SK-N-SH (cell line): Measurements from ENCODE around the gene SEZ6L2. TPM values are rescaled to one million over a fixed set of nuclear protein-coding genes. Genes with fewer than 3 reads are reported as not detected.
A peak's percentile ranks its signal among the peaks of the same experiment; 100 is the strongest.

Source experiments
- CTCF ChIA-PET: fragments of 300-600, 350-600 bp; formaldehyde crosslinking; extraction: SDS; loops from one replicate; lab custom pipeline; 2021; lab: Yijun Ruan, JAX
- POLR2A ChIA-PET: fragments of 350-600 bp; sonication (Branson Sonifier 250); formaldehyde crosslinking; extraction: SDS; loops from one replicate; lab custom pipeline; 2020; ENCODE audit warnings: antibody characterized with exemption, inconsistent platforms; lab: Yijun Ruan, JAX
- DNase-seq: peaks from one replicate; pipeline ENCODE4 v3.0.0; 2012
- H2AFZ ChIP-seq: fragments of 200-600 bp; sonication (generic); 2 replicates; pipeline ENCODE4 v1.8.1; 2016; ENCODE audit warnings: antibody characterized with exemption, mild to moderate bottlenecking, low read depth
- H3F3A ChIP-seq: fragments of 200-600 bp; sonication (generic); replicated peaks from 2 replicates; pipeline ENCODE3; 2016; ENCODE audit warnings: antibody characterized with exemption, mild to moderate bottlenecking; ENCODE audit not compliant: insufficient read depth
- H3K27ac ChIP-seq, 2 experiments: fragments of 200-500 bp in 1 of 2; fragments of 200-600 bp in 1 of 2; sonication (Bioruptor generic) in 1 of 2; sonication (generic), shearing (Covaris generic) in 1 of 2; 2 replicates each; pipeline versions ENCODE4 v1.5.1 to v1.6.1; 2014 to 2016; ENCODE audit warnings: low read depth in 2 of 2, inconsistent platforms in 1 of 2, low read length in 1 of 2, mild to moderate bottlenecking in 1 of 2, mixed read lengths in 1 of 2
- H3K27me3 ChIP-seq: fragments of 200-600 bp; sonication (generic), shearing (Covaris generic); 2 replicates; pipeline ENCODE4 v1.6.1; 2016; ENCODE audit warnings: mixed run types; ENCODE audit not compliant: insufficient read depth
- H3K36me3 ChIP-seq, 2 experiments: fragments of 200-500 bp in 1 of 2; fragments of 200-600 bp in 1 of 2; sonication (Bioruptor generic) in 1 of 2; sonication (generic) in 1 of 2; replicated peaks in 1 of 2; 2 replicates each; pipeline versions ENCODE3 to v1.5.1; 2014 to 2016; ENCODE audit warnings: low read length in 1 of 2, mild to moderate bottlenecking in 1 of 2; ENCODE audit not compliant: insufficient read depth in 2 of 2, control insufficient read depth in 1 of 2
- H3K4me1 ChIP-seq, 2 experiments: fragments of 200-500 bp in 1 of 2; fragments of 200-600 bp in 1 of 2; sonication (Bioruptor generic) in 1 of 2; sonication (generic), shearing (Covaris generic) in 1 of 2; 2 replicates each; pipeline versions ENCODE4 v1.5.1 to v1.6.1; 2014 to 2016; ENCODE audit warnings: low read depth in 1 of 2, low read length in 1 of 2, mixed run types in 1 of 2; ENCODE audit not compliant: insufficient read depth in 2 of 2, control insufficient read depth in 1 of 2
- H3K4me2 ChIP-seq: fragments of 200-600 bp; sonication (generic), shearing (Covaris generic); 2 replicates; pipeline ENCODE4 v1.6.1; 2017; ENCODE audit warnings: mixed run types
- H3K4me3 ChIP-seq, 2 experiments: fragments of 200-500 bp in 1 of 2; fragments of 200-600 bp in 1 of 2; sonication (Bioruptor generic) in 1 of 2; sonication (generic), shearing (Covaris generic) in 1 of 2; 2 replicates each; pipeline versions ENCODE4 v1.5.1 to v1.8.1; 2014 to 2016; ENCODE audit warnings: low read depth in 2 of 2, inconsistent platforms in 1 of 2, low read length in 1 of 2, mild to moderate bottlenecking in 1 of 2, mixed read lengths in 1 of 2, moderate library complexity in 1 of 2
- H3K79me2 ChIP-seq: fragments of 200-600 bp; sonication (generic); 2 replicates; pipeline ENCODE4 v1.8.1; 2017; ENCODE audit warnings: mild to moderate bottlenecking; ENCODE audit not compliant: insufficient read depth
- H3K9ac ChIP-seq: fragments of 200-600 bp; sonication (generic); 2 replicates; pipeline ENCODE4 v1.6.1; 2017; ENCODE audit warnings: mixed run types
- H3K9me2 ChIP-seq: fragments of 200-600 bp; sonication (generic); 2 replicates; pipeline ENCODE4 v1.6.1; 2017; ENCODE audit warnings: mixed run types
- H3K9me3 ChIP-seq: fragments of 200-600 bp; sonication (generic); 2 replicates; pipeline ENCODE4 v1.6.1; 2017; ENCODE audit warnings: mixed run types, mild to moderate bottlenecking, moderate library complexity
- H4K20me1 ChIP-seq: fragments of 200-600 bp; sonication (generic); 2 replicates; pipeline ENCODE4 v1.6.1; 2017; ENCODE audit warnings: mild to moderate bottlenecking, mixed run types; ENCODE audit not compliant: insufficient read depth
- CTCF ChIP-seq: fragments of 200-600 bp; sonication (generic); IDR thresholded peaks from 2 replicates; pipeline ENCODE4 v1.6.1; 2017; ENCODE audit warnings: antibody characterized with exemption, mild to moderate bottlenecking, moderate library complexity
- EP300 ChIP-seq, 2 experiments: IDR thresholded peaks; 2 replicates each; pipeline versions ENCODE4 v1.4.0 to v1.6.1; 2012; ENCODE audit warnings: borderline replicate concordance in 1 of 2, low read depth in 1 of 2, low read length in 1 of 2
- FOXJ3 ChIP-seq: sonication (generic); formaldehyde crosslinking; IDR thresholded peaks from 2 replicates; pipeline ENCODE4 v1.5.1; 2020; ENCODE audit warnings: mild to moderate bottlenecking, missing genetic modification reagents
- IRF3 ChIP-seq: fragments of 150-350 bp; IDR thresholded peaks from 2 replicates; pipeline ENCODE4 v1.6.1; 2016; ENCODE audit warnings: mild to moderate bottlenecking, low read depth, low read length
- MEF2A ChIP-seq: IDR thresholded peaks from 2 replicates; pipeline ENCODE4 v1.4.0; 2012; ENCODE audit warnings: low read depth, borderline replicate concordance
- NRF1 ChIP-seq: IDR thresholded peaks from 2 replicates; pipeline ENCODE4 v1.6.1; 2012; ENCODE audit warnings: low read depth, mild to moderate bottlenecking, low read length
- POLR2AphosphoS5 ChIP-seq: IDR thresholded peaks from 2 replicates; pipeline ENCODE4 v1.6.1; 2012; ENCODE audit warnings: low read depth, low read length
- REST ChIP-seq: IDR thresholded peaks from 2 replicates; pipeline ENCODE4 v1.6.1; 2012; ENCODE audit warnings: mild to moderate bottlenecking, low read depth, low read length, moderate library complexity
- TAF1 ChIP-seq: IDR thresholded peaks from 2 replicates; pipeline ENCODE4 v1.6.1; 2012; ENCODE audit warnings: low read depth, mild to moderate bottlenecking, low read length, moderate library complexity, borderline replicate concordance
- TCF12 ChIP-seq: IDR thresholded peaks from 2 replicates; pipeline ENCODE4 v1.4.0; 2012
- USF1 ChIP-seq: IDR thresholded peaks from 2 replicates; pipeline ENCODE4 v1.4.0; 2012; ENCODE audit warnings: low read depth, borderline replicate concordance
- USF2 ChIP-seq: fragments of 150-350 bp; IDR thresholded peaks from 2 replicates; pipeline ENCODE4 v1.6.1; 2017; ENCODE audit warnings: antibody characterized with exemption, low read length, low read depth, borderline replicate concordance
- YY1 ChIP-seq: IDR thresholded peaks from 2 replicates; pipeline ENCODE4 v1.4.0; 2012; ENCODE audit warnings: low read depth, mild to moderate bottlenecking
- WGBS: methylation state at CpG from one replicate; pipeline ENCODE4 v1.1.6; 2017; ENCODE audit warnings: low lambda C conversion rate; 5-methylcytosine and 5-hydroxymethylcytosine counted together
- polyA plus RNA-seq, 3 experiments: library from polyadenylated mRNA; depleted of rRNA; stranded (reverse); fragments of >200 nt; gene quantifications; 2 replicates each; pipeline ENCODE4 v1.2.3, GENCODE V29; 2012

SEZ6L2 gene
- polyA plus RNA-seq, 1 of the 3 experiments (the other 2 are of a cell fraction), result 59.8 TPM

GRCh38 chr16:29898135-29898803 lies 1.1 kb downstream of the SEZ6L2 start:
- peak overlapping the region in 1 of 2 experiments; percentile 85; a peak in 2 of 4 replicates for H3K27ac ChIP-seq
- no peaks in the 10 kb centered on the region for H3K27me3 ChIP-seq
- peak; percentile 65 for DNase-seq
- POLR2A ChIA-PET, result interaction anchor here (1.0 kb wide), 1 partner anchor 97 kb away, joined by 3 read pairs; the partner anchor contains the start of genes HIRIP3 and INO80E
- peaks cover 25% of the 10 kb centered on the region for H3K79me2 ChIP-seq
- peak overlapping the region; percentile 54 to 89 for H3K4me3 ChIP-seq
- WGBS, result 31% methylated on average over 9 of the region's 9 CpGs
- H3K9ac ChIP-seq, result peak overlapping the region; percentile 77
- peak overlapping the region; percentile 100 for H3K4me2 ChIP-seq
- H3K9me2 ChIP-seq, result no peaks in the 10 kb centered on the region
- H3K9me3 ChIP-seq, result no peaks in the 10 kb centered on the region
- H3K36me3 ChIP-seq, result peaks cover 0 to 5% of the 10 kb centered on the region in 2 experiments
- no peak for TF ChIP-seq NRF1
- TF ChIP-seq REST, result peak; percentile 89
- no peak for TF ChIP-seq USF1
- no peak overlapping the region for H2AFZ ChIP-seq
- 0 out of 2 replicates have a peak, but pooled peaks cover 3% of the 10 kb centered on the region for H4K20me1 ChIP-seq
- H3F3A ChIP-seq, result peaks cover 15% of the 10 kb centered on the region
- H3K4me1 ChIP-seq, result peaks cover 0 to 20% of the 10 kb centered on the region in 2 experiments; a peak in 1 of 4 replicates
- CTCF ChIA-PET, result interaction anchor here (0.7 to 1.7 kb wide), 3 partner anchors 35 to 161 kb away, joined by 3 to 6 read pairs (median 3); partner anchors contain the start of gene CDIPT

- Histone ChIP-seq H3K4me2 (peak overlapping the region; percentile 100), H3K9me3 (no peaks in the 10 kb centered on the region), H3K79me2 (peaks cover 16% of the 10 kb centered on the region), H3K27ac (no peak overlapping the region), H3K4me1 (peaks cover 0 to 20% of the 10 kb centered on the region in 2 experiments; a peak in 1 of 4 replicates), H2AFZ (no peak overlapping the region), H3K27me3 (no peaks in the 10 kb centered on the region), H3K4me3 (no peak overlapping the region), H3K9me2 (no peaks in the 10 kb centered on the region), H3K36me3 (peaks cover 0 to 5% of the 10 kb centered on the region in 2 experiments), H3K9ac (no peak overlapping the region), H3F3A (peaks cover 17% of the 10 kb centered on the region), H4K20me1 (0 out of 2 replicates have a peak, but pooled peaks cover 3% of the 10 kb centered on the region)
- DNase-seq, result no peak
- ChIA-PET CTCF (no interaction called here), POLR2A (interaction anchor here (1.0 kb wide), 1 partner anchor 98 kb away, joined by 3 read pairs; the partner anchor contains the start of genes HIRIP3 and INO80E)
- WGBS, result 73% methylated on average over 4 of the region's 4 CpGs
- TF ChIP-seq TAF1, result no peak
- no peak for TF ChIP-seq USF1
- no peak for TF ChIP-seq MEF2A
- TF ChIP-seq TCF12, result no peak
- no peak for TF ChIP-seq CTCF
- TF ChIP-seq IRF3, result no peak
- no peak for TF ChIP-seq USF2
- no peak for TF ChIP-seq YY1
- TF ChIP-seq FOXJ3 (CRISPR knock-in tag), result no peak
- TF ChIP-seq POLR2AphosphoS5, result no peak
- no peak for TF ChIP-seq EP300 (IDR thresholded peaks at IDR 0.05; ENCODE audit: borderline replicate concordance in 1 of 2, low read depth in 1 of 2, low read length in 1 of 2)
These were observed 2.0 kb downstream of the SEZ6L2 start for GRCh38 chr16:29897333-29897732.
